GM12892 (cell line): ENCODE results near the gene CD96.

ENCODE experiments used
- POLR2A ChIP-seq: IDR thresholded peaks from 2 replicates; pipeline ENCODE4 v1.6.1; 2011; ENCODE audit warnings: low read depth, low read length, control low read depth
- POLR2AphosphoS5 ChIP-seq: IDR thresholded peaks from 2 replicates; pipeline ENCODE4 v1.6.1; 2011; ENCODE audit warnings: low read depth, low read length, control low read depth
- TAF1 ChIP-seq: IDR thresholded peaks from 2 replicates; pipeline ENCODE4 v1.6.1; 2011; ENCODE audit warnings: low read depth, mild to moderate bottlenecking, control low read depth, low read length, borderline replicate concordance

DNA sequence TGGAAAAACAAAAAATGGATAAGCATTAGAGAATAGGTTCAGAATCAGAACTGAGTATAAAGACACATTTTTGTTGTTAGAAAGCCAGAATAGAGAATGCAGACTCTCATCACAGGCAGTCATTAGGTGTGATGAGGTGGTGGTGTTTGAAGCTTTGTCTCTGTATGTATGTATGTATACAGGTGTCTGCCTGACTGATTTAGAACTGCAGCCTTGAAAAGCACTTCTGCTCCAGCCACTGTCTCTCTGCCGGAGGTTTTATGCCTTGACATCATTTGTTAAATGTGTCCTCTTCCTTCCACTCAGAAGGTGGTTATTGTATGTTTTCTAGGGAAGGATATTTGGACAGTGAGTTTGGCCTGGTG is 133.8 kb downstream of the CD96 start:
- TF ChIP-seq TAF1 (no peak), POLR2AphosphoS5 (no peak), POLR2A (no peak)
